ENCODE data around the gene RPS27L. TPM values are rescaled to one million over a fixed set of nuclear protein-coding genes. Genes with fewer than 3 reads are reported as not detected.

Gene RPS27L
- total and polyA plus RNA-seq, 4 donors: 69.6 to 176 (median 84.6) TPM

DNA sequence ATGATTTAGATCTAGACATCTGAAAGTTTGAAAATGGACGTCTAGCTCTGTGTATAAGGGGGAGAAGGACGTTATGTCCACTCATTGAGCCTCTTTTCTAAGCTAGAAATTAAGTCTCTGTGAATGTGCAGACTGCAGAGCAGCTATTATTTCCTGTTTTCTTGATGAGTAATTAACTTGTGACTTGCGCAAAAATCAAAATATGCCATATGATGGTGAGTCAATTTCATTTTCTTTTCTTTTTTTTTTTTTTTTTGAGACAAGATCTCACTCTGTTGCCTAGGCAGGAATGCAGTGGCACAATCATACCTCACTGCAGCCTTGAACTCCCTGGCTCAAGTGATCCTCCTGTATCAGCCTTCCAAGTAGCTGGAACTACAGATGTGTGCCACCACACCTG is 21.5 kb downstream of the RPS27L start:
- peaks cover 0 to 5% (median 1%) of the 10 kb centered on the region in 4 donors for H3K36me3 ChIP-seq (ENCODE audit: control insufficient read depth in 4 of 4, insufficient read depth in 4 of 4, low read length in 4 of 4)
- no peak overlapping the region for H3K9ac ChIP-seq (ENCODE audit: insufficient read depth in 1 of 2, low read length in 2 of 2)
- DNase-seq: no peak
- 59 to 62% methylated on average over 3 of the region's 3 CpGs for WGBS, 2 donors
- H3K27ac ChIP-seq (ENCODE audit: low read depth in 1 of 2, low read length in 1 of 2): no peak overlapping the region
- peak; percentile 48 for ATAC-seq (ENCODE audit: insufficient read depth, low FRiP score)
- no peak for TF ChIP-seq CTCF (IDR thresholded peaks at IDR 0.05; ENCODE audit: control extremely low read depth, extremely low read depth)
- peaks cover 0 to 4% (median 0%) of the 10 kb centered on the region in 5 donors for H3K4me1 ChIP-seq (ENCODE audit: control insufficient read depth in 5 of 5, insufficient read depth in 5 of 5, low read length in 5 of 5)
- no peaks in the 10 kb centered on the region for H3K27me3 ChIP-seq (ENCODE audit: control insufficient read depth in 3 of 3, insufficient read depth in 3 of 3, low read length in 2 of 3)
- no peaks in the 10 kb centered on the region for H3K9me3 ChIP-seq (ENCODE audit: control insufficient read depth in 4 of 4, insufficient read depth in 3 of 4, low read length in 3 of 4)
- H3K4me3 ChIP-seq: no peak overlapping the region

- no peak overlapping the region for H3K4me3 ChIP-seq
- whole genome bisulfite sequencing, 2 donors: 90 to 92% methylated on average over 5 of the region's 5 CpGs
- H3K27ac ChIP-seq (ENCODE audit: low read depth in 1 of 2, low read length in 1 of 2): peak overlapping the region in 1 of 2 donors; percentile 87
- no peak for DNase-seq
- H3K27me3 ChIP-seq (ENCODE audit: control insufficient read depth in 3 of 3, insufficient read depth in 3 of 3, low read length in 2 of 3): no peaks in the 10 kb centered on the region
- no peak overlapping the region for H3K9ac ChIP-seq (ENCODE audit: insufficient read depth in 1 of 2, low read length in 2 of 2)
- H3K4me1 ChIP-seq (ENCODE audit: control insufficient read depth in 5 of 5, insufficient read depth in 5 of 5, low read length in 5 of 5): peaks cover 0 to 4% (median 0%) of the 10 kb centered on the region in 5 donors
- no peaks in the 10 kb centered on the region for H3K9me3 ChIP-seq (ENCODE audit: control insufficient read depth in 4 of 4, insufficient read depth in 3 of 4, low read length in 3 of 4)
- ATAC-seq (ENCODE audit: insufficient read depth, low FRiP score): no peak
- TF ChIP-seq CTCF (IDR thresholded peaks at IDR 0.05; ENCODE audit: control extremely low read depth, extremely low read depth): no peak
- H3K36me3 ChIP-seq (ENCODE audit: control insufficient read depth in 4 of 4, insufficient read depth in 4 of 4, low read length in 4 of 4): peaks cover 0 to 5% (median 1%) of the 10 kb centered on the region in 4 donors
These were observed 22.0 kb downstream of the RPS27L start for GRCh38 chr15:63135281-63135680.

DNA sequence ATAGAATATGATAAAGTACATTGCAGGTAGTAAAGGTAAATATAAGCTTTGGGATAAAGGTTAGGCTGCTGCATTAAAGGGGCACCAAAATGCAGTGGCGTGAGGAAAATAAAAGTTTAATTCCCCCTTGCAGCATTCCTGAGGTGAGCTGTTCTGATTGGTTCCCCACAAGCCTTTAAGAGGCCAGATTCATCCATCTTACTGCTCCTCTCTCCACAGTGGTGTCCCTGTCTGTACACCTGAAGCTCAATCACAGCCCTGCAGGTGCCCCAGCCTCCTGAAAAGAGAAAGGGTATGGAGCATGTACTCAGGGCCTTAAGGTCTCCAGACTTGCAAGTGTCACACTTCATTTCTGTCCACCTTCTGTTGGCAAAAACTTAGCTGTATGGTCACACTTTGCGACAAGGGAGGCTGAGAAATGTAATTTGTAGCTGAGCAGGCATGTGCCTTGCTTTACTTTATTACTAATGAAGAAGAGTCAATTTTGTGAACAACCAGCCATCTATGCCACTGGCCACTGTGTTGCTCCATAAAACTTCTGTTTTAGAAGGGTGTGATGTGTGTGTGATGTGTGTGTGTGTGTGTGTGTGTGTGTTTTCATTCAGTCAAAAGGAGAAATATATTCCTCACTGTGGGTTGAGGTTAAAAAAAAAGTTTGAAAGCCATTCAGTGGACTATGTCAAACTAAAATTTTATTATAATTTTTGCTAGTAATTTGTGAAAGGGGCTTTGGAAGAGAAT is 22.9 kb downstream of the RPS27L start:
- peaks cover 0 to 4% (median 0%) of the 10 kb centered on the region in 5 donors for H3K4me1 ChIP-seq (ENCODE audit: control insufficient read depth in 5 of 5, insufficient read depth in 5 of 5, low read length in 5 of 5)
- WGBS, 2 donors: 93 to 98% methylated on average over 2 of the region's 2 CpGs
- peak overlapping the region in 1 of 2 donors; percentile 74 for H3K27ac ChIP-seq (ENCODE audit: low read depth in 1 of 2, low read length in 1 of 2)
- no peaks in the 10 kb centered on the region for H3K9me3 ChIP-seq (ENCODE audit: control insufficient read depth in 4 of 4, insufficient read depth in 3 of 4, low read length in 3 of 4)
- no peak for DNase-seq
- H3K36me3 ChIP-seq (ENCODE audit: control insufficient read depth in 4 of 4, insufficient read depth in 4 of 4, low read length in 4 of 4): peaks cover 0 to 5% (median 1%) of the 10 kb centered on the region in 4 donors
- H3K4me3 ChIP-seq: no peak overlapping the region
- no peaks in the 10 kb centered on the region for H3K27me3 ChIP-seq (ENCODE audit: control insufficient read depth in 3 of 3, insufficient read depth in 3 of 3, low read length in 2 of 3)
- no peak for TF ChIP-seq CTCF (IDR thresholded peaks at IDR 0.05; ENCODE audit: control extremely low read depth, extremely low read depth)
- ATAC-seq (ENCODE audit: insufficient read depth, low FRiP score): no peak
- H3K9ac ChIP-seq (ENCODE audit: insufficient read depth in 1 of 2, low read length in 2 of 2): no peak overlapping the region
